BLaER1 (cell line): ENCODE measurements around the gene UBAC1.

Source experiments
- H3K27ac ChIP-seq: shearing (Covaris generic); formaldehyde crosslinking; 2 replicates; pipeline ENCODE4 v1.8.1; 2022
- H3K27me3 ChIP-seq: shearing (Covaris generic); formaldehyde crosslinking; 2 replicates; pipeline ENCODE4 v1.8.1; 2022
- H3K36me3 ChIP-seq: shearing (Covaris generic); formaldehyde crosslinking; 2 replicates; pipeline ENCODE4 v1.8.1; 2022
- H3K4me1 ChIP-seq: shearing (Covaris generic); formaldehyde crosslinking; 2 replicates; pipeline ENCODE4 v1.8.1; 2022
- H3K4me2 ChIP-seq: shearing (Covaris generic); formaldehyde crosslinking; 2 replicates; pipeline ENCODE4 v1.8.1; 2022
- H3K4me3 ChIP-seq: shearing (Covaris generic); formaldehyde crosslinking; 2 replicates; pipeline ENCODE4 v1.8.1; 2022
- H3K9ac ChIP-seq: shearing (Covaris generic); formaldehyde crosslinking; 2 replicates; pipeline ENCODE4 v1.8.1; 2022
- H3K9me3 ChIP-seq: shearing (Covaris generic); formaldehyde crosslinking; 2 replicates; pipeline ENCODE4 v1.8.1; 2022
- H4K20me1 ChIP-seq: shearing (Covaris generic); formaldehyde crosslinking; 2 replicates; pipeline ENCODE4 v1.8.1; 2022
- Cebpa-rat ChIP-seq: shearing (Covaris generic); IDR thresholded peaks from 2 replicates; pipeline ENCODE4 v1.8.1; 2022

Gene UBAC1

DNA sequence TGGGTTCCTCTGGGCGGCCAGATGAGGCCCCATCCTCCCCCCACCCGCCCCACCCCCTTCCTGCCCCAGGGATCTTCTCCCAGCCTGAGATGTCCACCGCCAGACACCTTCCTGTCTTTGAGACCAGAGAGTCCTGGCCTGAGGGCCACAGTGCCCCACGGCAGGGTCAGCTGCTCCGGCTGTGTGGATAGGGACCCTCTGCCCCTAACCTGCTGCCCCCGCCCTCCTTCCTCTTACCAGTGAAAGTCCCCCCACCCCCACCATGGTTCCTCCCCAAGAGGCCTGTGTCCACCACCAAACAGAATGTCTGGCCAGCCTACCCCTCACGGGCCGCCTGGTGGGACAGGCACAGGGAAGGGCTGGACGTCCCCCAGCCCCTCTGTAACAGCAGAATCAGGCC, 43.0 kb upstream of the UBAC1 start:
- Histone ChIP-seq H3K9ac (no peak overlapping the region), H3K27me3 (no peaks in the 10 kb centered on the region), H3K36me3 (no peaks in the 10 kb centered on the region), H3K27ac (no peak overlapping the region), H3K4me3 (no peak overlapping the region), H3K9me3 (no peaks in the 10 kb centered on the region), H4K20me1 (no peaks in the 10 kb centered on the region), H3K4me2 (no peak overlapping the region), H3K4me1 (peaks cover 44% of the 10 kb centered on the region)
- no peak for TF ChIP-seq Cebpa-rat

DNA sequence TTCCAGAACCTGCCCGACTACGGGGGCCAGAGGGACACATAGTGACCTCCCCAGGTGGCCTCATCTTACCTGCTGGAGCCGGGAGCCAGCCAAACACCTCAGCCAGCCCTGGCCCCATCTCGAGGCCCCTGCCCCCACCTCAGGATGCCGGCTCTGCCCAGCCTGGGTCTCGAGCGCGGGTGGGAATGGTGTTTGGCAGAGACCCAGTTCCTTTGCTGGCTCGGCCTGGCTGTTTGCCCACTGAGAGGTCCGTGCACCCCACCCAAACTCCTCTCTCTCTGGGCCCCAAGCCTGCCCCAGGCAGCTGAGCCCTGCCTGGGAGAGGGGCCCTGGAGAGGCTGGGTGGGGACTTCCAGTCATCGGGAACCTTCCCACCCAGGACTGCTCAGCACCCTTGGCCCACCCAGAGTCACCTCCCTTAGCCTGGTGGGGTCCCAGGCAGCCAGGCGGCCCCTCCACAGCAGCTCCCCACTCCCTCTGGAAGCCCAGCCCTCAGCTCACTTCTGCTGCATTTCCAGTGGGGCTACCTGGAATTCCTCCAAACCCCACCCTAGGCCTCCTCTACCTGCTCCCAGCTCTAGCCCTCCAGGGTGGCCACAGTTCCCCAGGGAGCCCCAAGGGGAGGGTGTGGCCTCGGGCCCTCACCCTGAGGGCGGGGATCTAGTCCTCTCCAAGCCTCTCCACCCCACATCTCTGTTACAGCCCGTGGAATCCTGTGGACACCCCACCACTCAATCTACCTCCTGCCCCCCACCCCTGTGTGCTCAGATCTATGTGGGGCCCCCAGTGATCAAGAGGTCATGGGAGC, 42.4 kb upstream of the UBAC1 start:
- H3K9me3 ChIP-seq = no peaks in the 10 kb centered on the region
- peaks cover 42% of the 10 kb centered on the region for H3K4me1 ChIP-seq
- TF ChIP-seq Cebpa-rat = no peak
- H4K20me1 ChIP-seq = no peaks in the 10 kb centered on the region
- H3K4me2 ChIP-seq = peak overlapping the region; percentile 48
- H3K4me3 ChIP-seq = no peak overlapping the region
- H3K36me3 ChIP-seq = no peaks in the 10 kb centered on the region
- no peak overlapping the region for H3K9ac ChIP-seq
- H3K27me3 ChIP-seq = no peaks in the 10 kb centered on the region
- H3K27ac ChIP-seq = 0 out of 2 replicates have a peak overlapping the region, but pooled peaks have one; percentile 58

DNA sequence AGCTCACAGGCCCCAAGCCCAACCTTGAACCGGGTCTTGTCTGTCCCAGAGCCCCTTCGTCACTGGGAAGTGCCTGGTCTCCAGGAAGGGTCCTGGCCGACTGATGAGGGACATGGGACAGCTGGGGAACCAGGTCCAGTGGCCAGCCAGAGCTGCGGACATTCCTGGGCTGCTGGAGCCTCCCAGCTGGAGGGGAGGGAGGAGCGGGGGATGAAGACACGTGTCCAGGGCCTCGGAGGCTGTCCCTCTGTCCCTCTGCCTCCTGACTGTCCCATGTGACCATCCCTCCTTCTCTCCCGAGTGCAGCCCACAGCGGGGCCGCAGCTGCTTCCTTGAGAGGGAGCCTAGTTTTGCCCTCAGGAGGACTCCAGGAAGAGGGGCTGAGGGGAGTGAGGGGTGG, 41.7 kb upstream of the UBAC1 start:
- no peak overlapping the region for H3K9ac ChIP-seq
- no peak for TF ChIP-seq Cebpa-rat
- H3K27ac ChIP-seq = 0 out of 2 replicates have a peak overlapping the region, but pooled peaks have one; percentile 13
- peak overlapping the region; percentile 48; the same call in 1 of the 2 replicates for H3K4me2 ChIP-seq
- H3K4me1 ChIP-seq = peaks cover 50% of the 10 kb centered on the region
- no peaks in the 10 kb centered on the region for H3K27me3 ChIP-seq
- H4K20me1 ChIP-seq = no peaks in the 10 kb centered on the region
- H3K9me3 ChIP-seq = no peaks in the 10 kb centered on the region
- no peaks in the 10 kb centered on the region for H3K36me3 ChIP-seq
- no peak overlapping the region for H3K4me3 ChIP-seq

DNA sequence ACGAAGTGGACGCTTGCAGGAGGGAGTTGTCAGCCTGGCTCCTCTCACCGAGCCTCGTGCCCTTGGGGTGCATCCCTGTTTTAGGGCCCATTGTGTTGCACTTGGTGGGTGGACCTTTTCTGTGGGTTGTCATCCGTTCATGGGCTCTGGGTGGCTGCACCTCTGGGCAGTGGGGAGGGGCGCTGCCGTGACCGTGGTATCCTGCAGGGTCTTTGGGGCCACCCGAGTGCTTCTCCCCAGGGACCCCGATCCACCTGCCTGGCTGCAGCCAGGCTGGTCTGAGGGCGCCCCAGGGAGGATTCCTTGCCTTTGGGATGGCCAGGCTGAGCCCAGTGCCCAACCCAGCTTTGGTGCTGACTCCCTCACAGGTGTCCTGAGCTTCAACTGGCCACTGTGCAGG, 41.0 kb upstream of the UBAC1 start:
- Histone ChIP-seq H3K27ac (no peak overlapping the region), H3K4me2 (peak overlapping the region; percentile 48; the same call in 1 of the 2 replicates), H3K9ac (no peak overlapping the region), H3K9me3 (no peaks in the 10 kb centered on the region), H3K4me1 (peaks cover 56% of the 10 kb centered on the region), H3K27me3 (no peaks in the 10 kb centered on the region), H3K4me3 (no peak overlapping the region), H4K20me1 (no peaks in the 10 kb centered on the region), H3K36me3 (no peaks in the 10 kb centered on the region)
- TF ChIP-seq Cebpa-rat = no peak

DNA sequence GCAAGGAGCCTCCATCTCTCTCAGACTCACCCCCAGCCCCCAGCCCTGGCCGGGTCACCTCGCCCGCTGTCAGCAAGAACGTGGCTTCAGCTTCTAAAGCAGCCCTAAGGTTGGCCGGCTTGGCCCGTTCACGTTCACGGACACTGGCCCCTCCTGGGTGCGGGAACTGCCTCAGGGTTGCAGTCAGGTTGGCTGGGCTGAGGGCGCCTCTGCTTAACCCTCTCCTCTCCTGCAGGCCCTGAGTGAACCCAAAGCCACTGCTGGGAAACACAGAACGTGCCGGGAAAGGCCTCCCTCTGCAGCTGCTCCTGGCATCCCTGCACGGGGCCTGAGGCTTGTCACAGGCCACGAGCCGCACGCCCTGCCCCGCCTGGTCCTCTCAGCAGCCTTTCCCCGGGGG, 40.1 kb upstream of the UBAC1 start:
- peaks cover 62% of the 10 kb centered on the region for H3K4me1 ChIP-seq
- H3K4me2 ChIP-seq = peak overlapping the region; percentile 52
- H3K27me3 ChIP-seq = no peaks in the 10 kb centered on the region
- H3K9ac ChIP-seq = 0 out of 2 replicates have a peak overlapping the region, but pooled peaks have one; percentile 10
- no peaks in the 10 kb centered on the region for H4K20me1 ChIP-seq
- H3K27ac ChIP-seq = peak overlapping the region; percentile 44; the same call in 1 of the 2 replicates
- no peaks in the 10 kb centered on the region for H3K9me3 ChIP-seq
- no peak for TF ChIP-seq Cebpa-rat
- no peak overlapping the region for H3K4me3 ChIP-seq
- H3K36me3 ChIP-seq = no peaks in the 10 kb centered on the region

DNA sequence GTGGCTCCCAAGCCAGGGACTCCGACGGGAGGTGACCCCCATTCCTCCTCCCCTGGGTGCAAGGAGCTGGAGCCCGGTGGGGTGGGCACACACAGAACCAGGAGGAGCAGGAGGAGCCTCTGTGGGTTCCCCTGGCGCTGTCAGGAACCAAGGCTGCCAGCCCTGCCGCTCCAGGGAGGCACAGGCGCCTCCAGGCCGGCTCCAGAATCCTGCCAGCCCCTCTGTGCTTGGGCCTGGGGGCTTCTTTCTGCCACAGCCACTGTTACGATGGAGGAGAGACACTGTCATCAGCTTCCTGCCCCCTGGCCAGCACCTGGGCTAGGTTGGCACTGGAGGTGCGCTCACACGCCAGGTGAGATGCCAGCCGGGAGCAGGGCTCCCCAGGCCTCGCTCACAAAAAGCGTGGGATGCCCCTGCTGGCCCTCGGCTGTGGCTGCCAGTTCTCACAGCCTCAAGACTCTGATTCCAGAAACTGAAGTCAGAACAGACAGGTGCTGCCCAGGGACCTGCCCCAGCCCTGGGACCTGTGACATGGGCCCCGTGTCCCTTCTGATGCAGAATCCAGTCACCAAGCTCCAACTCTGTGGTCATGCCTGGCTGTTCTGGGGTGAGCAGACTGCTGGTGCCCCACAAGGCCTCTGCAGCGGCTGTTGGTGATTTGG, 37.4 kb upstream of the UBAC1 start:
- H3K4me2 ChIP-seq = no peak overlapping the region
- peaks cover 73% of the 10 kb centered on the region for H3K4me1 ChIP-seq
- 0 out of 2 replicates have a peak overlapping the region, but pooled peaks have one; percentile 41 for H3K27ac ChIP-seq
- TF ChIP-seq Cebpa-rat = no peak
- no peaks in the 10 kb centered on the region for H4K20me1 ChIP-seq
- H3K27me3 ChIP-seq = no peaks in the 10 kb centered on the region
- no peak overlapping the region for H3K9ac ChIP-seq
- no peak overlapping the region for H3K4me3 ChIP-seq
- no peaks in the 10 kb centered on the region for H3K36me3 ChIP-seq
- H3K9me3 ChIP-seq = no peaks in the 10 kb centered on the region

DNA sequence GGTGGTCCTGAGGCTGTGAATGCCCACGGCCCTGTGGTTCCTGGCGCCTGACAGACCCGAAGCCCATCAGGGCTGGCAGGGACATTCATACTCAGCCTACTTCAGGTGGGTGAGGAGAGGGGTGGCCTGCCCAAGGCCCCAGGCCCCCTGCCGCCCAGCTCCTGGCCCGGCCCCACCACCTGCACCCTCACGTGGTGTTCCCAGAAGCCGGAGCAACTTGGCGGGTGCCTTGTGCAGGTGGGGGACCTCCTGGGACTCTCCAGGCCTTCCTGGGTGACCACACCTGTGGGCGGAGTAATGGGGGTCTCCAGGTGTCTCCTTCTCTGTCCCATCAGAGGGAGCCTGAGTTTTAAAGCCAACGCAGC, 36.8 kb upstream of the UBAC1 start:
- Histone ChIP-seq H3K4me2 (peak overlapping the region; percentile 51), H3K9ac (no peak overlapping the region), H3K27me3 (no peaks in the 10 kb centered on the region), H3K4me3 (no peak overlapping the region), H3K4me1 (peaks cover 73% of the 10 kb centered on the region), H3K36me3 (no peaks in the 10 kb centered on the region), H4K20me1 (no peaks in the 10 kb centered on the region), H3K9me3 (no peaks in the 10 kb centered on the region), H3K27ac (no peak overlapping the region)
- TF ChIP-seq Cebpa-rat = no peak

DNA sequence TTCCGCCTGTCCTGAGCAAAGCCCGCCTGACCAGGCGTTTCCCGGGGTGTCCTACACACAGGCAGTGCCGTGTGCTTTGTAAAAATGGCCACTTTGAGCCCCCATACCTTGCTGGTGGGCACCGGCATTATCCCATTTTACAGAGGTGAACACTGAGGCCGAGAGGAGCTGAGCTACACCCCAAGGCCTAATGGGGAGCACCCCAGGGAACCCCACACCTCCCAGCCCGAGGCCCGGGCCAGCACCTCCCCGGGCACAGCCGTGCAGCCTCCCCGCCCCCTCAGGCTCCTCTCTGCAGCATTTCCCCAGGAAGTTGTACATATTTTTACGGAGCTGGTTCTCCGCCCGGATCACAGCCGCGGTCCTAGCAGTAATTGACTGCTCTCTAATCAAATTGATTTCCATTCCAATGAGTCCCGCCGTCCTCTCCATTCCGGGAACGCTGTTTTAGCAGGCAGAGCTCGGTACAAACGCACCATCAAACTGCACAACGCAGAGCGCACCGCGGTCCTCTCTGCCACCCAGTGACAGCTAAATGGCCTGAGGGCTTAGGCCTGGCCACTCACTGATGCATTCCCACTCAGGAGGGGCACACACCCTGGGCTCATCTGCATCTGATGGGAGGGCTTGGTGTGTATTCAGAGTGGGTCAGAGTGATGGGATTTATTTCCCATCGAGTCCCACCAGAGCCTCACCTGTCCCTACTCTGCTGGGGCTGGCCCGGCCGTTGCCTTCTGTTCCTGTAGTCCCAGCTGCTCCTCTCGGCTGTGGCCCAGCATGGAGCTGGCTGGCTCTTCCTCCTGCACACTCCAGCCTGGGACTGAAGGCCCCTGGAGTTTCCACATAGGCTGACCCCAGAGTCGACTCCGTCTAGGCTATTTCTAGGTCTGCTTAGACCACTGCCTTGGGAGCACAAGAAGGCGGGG, 36.2 kb upstream of the UBAC1 start:
- Histone ChIP-seq H3K27me3 (no peaks in the 10 kb centered on the region), H3K4me2 (peak overlapping the region; percentile 51), H3K27ac (0 out of 2 replicates have a peak overlapping the region, but pooled peaks have one; percentile 18), H3K4me3 (no peak overlapping the region), H3K9me3 (no peaks in the 10 kb centered on the region), H4K20me1 (no peaks in the 10 kb centered on the region), H3K4me1 (peaks cover 73% of the 10 kb centered on the region), H3K9ac (no peak overlapping the region), H3K36me3 (no peaks in the 10 kb centered on the region)
- no peak for TF ChIP-seq Cebpa-rat

DNA sequence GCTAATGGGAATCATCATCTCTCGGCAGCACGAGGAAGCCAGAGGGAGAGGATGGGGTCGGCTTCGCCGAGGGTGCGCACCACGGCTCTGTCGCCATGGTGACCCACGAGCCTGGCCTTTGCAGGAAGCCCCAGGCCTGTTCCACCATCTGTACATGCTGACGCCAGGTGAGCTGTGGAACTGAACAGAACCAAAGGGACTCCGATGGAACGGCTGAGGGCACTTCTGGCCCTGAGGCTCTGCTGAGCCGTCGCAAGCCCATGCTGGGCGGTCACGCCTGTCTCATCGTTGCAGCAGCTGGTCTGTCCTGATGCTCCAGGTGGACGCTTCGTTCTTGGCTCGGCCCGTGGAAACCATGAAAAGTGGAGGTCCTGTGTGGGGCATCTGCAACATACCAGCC, 34.6 kb upstream of the UBAC1 start:
- TF ChIP-seq Cebpa-rat = no peak
- Histone ChIP-seq H3K4me1 (peaks cover 73% of the 10 kb centered on the region), H3K4me3 (no peak overlapping the region), H3K9ac (no peak overlapping the region), H4K20me1 (no peaks in the 10 kb centered on the region), H3K27ac (no peak overlapping the region), H3K9me3 (no peaks in the 10 kb centered on the region), H3K4me2 (no peak overlapping the region), H3K27me3 (no peaks in the 10 kb centered on the region), H3K36me3 (no peaks in the 10 kb centered on the region)
